Measurements from ENCODE around the gene CFHR2.

Gene CFHR2

DNA sequence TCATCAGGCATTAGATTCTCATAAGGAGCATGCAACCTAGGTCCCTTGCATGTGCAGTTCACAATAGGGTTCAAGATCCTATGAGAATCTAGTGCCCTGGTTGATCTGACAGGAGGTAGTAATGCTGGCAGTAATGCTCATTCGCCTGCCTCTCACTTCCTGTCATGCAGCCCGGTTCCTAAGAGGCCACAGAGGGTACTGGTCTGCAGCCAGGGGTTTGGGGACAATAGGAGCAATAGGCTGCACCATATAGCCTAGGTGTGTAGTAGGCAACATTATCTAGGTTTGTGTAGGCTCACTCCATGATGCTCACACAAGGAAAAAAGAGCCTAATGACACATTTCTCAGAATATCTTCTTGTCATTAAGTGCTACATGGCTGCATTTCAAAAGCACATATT, 59.6 kb downstream of the CFHR2 start:
- DNase-seq = no peak

DNA sequence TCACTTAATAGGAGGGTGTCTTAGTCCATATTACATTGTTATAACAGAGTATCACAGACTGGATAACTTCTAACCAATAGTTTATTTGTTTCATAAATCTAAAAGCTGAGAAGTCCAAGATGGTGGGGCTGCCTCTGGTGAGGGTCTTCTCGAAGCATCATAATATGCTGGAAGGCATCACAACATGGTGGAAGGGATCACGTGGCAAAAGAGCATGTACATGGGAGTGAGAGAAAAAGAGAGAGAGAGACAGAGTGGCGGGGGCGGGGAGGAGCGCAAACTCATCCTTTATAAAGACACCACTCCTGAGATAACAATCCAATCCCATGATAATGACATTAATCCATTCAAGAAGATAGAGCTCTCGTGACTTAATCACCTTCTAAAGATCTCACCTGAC, 65.3 kb downstream of the CFHR2 start:
- DNase-seq = no peak
